IMR-90 (cell line): ENCODE results near the gene RTN4IP1. TPM values are rescaled to one million over a fixed set of nuclear protein-coding genes. Genes with fewer than 3 reads are reported as not detected.

Experiments used
- ATAC-seq: fragments of 200-7000 bp; cut with Tn5 transposase; 2 replicates; pipeline ENCODE4 v1.9.1; 2020; ENCODE audit warnings: low read depth, mild to moderate bottlenecking, moderate library complexity
- BruUV-seq: library from RNA; stranded (reverse); fragments of 400-500 nt; replicated peaks from 2 replicates; lab custom pipeline; 2021; lab: Mats Ljungman, UMichigan
- CTCF ChIA-PET: fragments of 300-600 bp; formaldehyde crosslinking; extraction: SDS; loops from one replicate; lab custom pipeline; 2021; ENCODE audit warnings: antibody characterized with exemption; lab: Yijun Ruan, JAX
- POLR2A ChIA-PET: fragments of 300-600 bp; sonication (Branson Sonifier 250); formaldehyde crosslinking; loops from one replicate; lab custom pipeline; 2022; ENCODE audit warnings: antibody characterized with exemption; ENCODE audit not compliant: unreplicated experiment; lab: Charles Lee
- DNase-seq: peaks from one replicate; pipeline ENCODE4 v3.0.0; 2013
- H2AFZ ChIP-seq: replicated peaks from 2 replicates; pipeline ENCODE3; 2013; ENCODE audit warnings: low read length, mild to moderate bottlenecking; ENCODE audit not compliant: poor library complexity
- H2AK5ac ChIP-seq: 2 replicates; pipeline ENCODE4 v1.6.1; 2013; ENCODE audit warnings: low read depth, low read length, inconsistent platforms
- H2AK9ac ChIP-seq: replicated peaks from 2 replicates; pipeline ENCODE3; 2013; ENCODE audit warnings: mild to moderate bottlenecking, low read depth, low read length, moderate library complexity; ENCODE audit not compliant: poor library complexity
- H2BK120ac ChIP-seq: 2 replicates; pipeline ENCODE4 v1.6.1; 2013; ENCODE audit warnings: low read depth, low read length, inconsistent platforms
- H2BK15ac ChIP-seq: 3 replicates; pipeline ENCODE4 v1.6.1; 2013; ENCODE audit warnings: low read depth, low read length, inconsistent platforms
- H2BK20ac ChIP-seq: 2 replicates; pipeline ENCODE4 v1.6.1; 2013; ENCODE audit warnings: low read depth, mild to moderate bottlenecking, inconsistent platforms, low read length, moderate library complexity
- H2BK5ac ChIP-seq: 2 replicates; pipeline ENCODE4 v1.6.1; 2013; ENCODE audit warnings: mild to moderate bottlenecking, low read depth, low read length, inconsistent platforms; ENCODE audit not compliant: poor library complexity, severe bottlenecking
- H3K14ac ChIP-seq: replicated peaks from 2 replicates; pipeline ENCODE4 v1.6.1; 2013; ENCODE audit warnings: low read depth, low read length, inconsistent platforms
- H3K18ac ChIP-seq: 2 replicates; pipeline ENCODE4 v1.6.1; 2013; ENCODE audit warnings: low read depth, low read length, control low read depth
- H3K23ac ChIP-seq: 2 replicates; pipeline ENCODE4 v1.6.1; 2013; ENCODE audit warnings: low read depth, low read length, inconsistent platforms
- H3K27ac ChIP-seq: 2 replicates; pipeline ENCODE4 v1.5.1; 2013; ENCODE audit warnings: mild to moderate bottlenecking, control low read depth, low read length; ENCODE audit not compliant: insufficient read depth
- H3K27me3 ChIP-seq: 2 replicates; pipeline ENCODE4 v1.6.1; 2013; ENCODE audit warnings: low read length; ENCODE audit not compliant: control insufficient read depth, insufficient read depth
- H3K36me3 ChIP-seq: 2 replicates; pipeline ENCODE4 v1.6.1; 2013; ENCODE audit warnings: low read length, mixed read lengths; ENCODE audit not compliant: control insufficient read depth, insufficient read depth
- H3K4ac ChIP-seq: 2 replicates; pipeline ENCODE4 v1.6.1; 2013; ENCODE audit warnings: low read depth, low read length, inconsistent platforms
- H3K4me1 ChIP-seq: 2 replicates; pipeline ENCODE4 v1.6.1; 2013; ENCODE audit warnings: low read length, mixed read lengths; ENCODE audit not compliant: control insufficient read depth, insufficient read depth
- H3K4me2 ChIP-seq: 2 replicates; pipeline ENCODE4 v1.6.1; 2013; ENCODE audit warnings: low read depth, mild to moderate bottlenecking, control low read depth, low read length, moderate library complexity
- H3K4me3 ChIP-seq: 2 replicates; pipeline ENCODE4 v1.5.1; 2013; ENCODE audit warnings: low read depth, mild to moderate bottlenecking, control low read depth, low read length, moderate library complexity; ENCODE audit not compliant: insufficient read depth
- H3K56ac ChIP-seq: 2 replicates; pipeline ENCODE4 v1.6.1; 2013; ENCODE audit warnings: low read length, inconsistent platforms; ENCODE audit not compliant: insufficient read depth; ENCODE audit errors: extremely low read depth
- H3K79me1 ChIP-seq, 2 experiments: 2 replicates each; pipeline ENCODE4 v1.6.1; 2013; ENCODE audit warnings: low read length in 2 of 2, inconsistent platforms in 1 of 2, low read depth in 1 of 2
- H3K9ac ChIP-seq: 2 replicates; pipeline ENCODE4 v1.6.1; 2013; ENCODE audit warnings: low read depth, low read length, control low read depth
- H3K9me1 ChIP-seq: 2 replicates; pipeline ENCODE4 v1.6.1; 2013; ENCODE audit warnings: low read length, inconsistent platforms; ENCODE audit not compliant: insufficient read depth
- H3K9me3 ChIP-seq: 2 replicates; pipeline ENCODE4 v1.6.1; 2013; ENCODE audit warnings: low read length; ENCODE audit not compliant: control insufficient read depth, insufficient read depth
- H4K20me1 ChIP-seq: 2 replicates; pipeline ENCODE4 v1.6.1; 2013; ENCODE audit warnings: low read length, inconsistent platforms; ENCODE audit not compliant: insufficient read depth
- H4K5ac ChIP-seq: 2 replicates; pipeline ENCODE4 v1.6.1; 2013; ENCODE audit warnings: mild to moderate bottlenecking, low read depth, low read length, control low read depth
- H4K8ac ChIP-seq, 2 experiments: 2 replicates each; pipeline ENCODE4 v1.6.1; 2013; ENCODE audit warnings: low read depth in 2 of 2, low read length in 2 of 2, control low read depth in 1 of 2, inconsistent platforms in 1 of 2
- H4K91ac ChIP-seq: 2 replicates; pipeline ENCODE4 v1.6.1; 2013; ENCODE audit warnings: low read depth, low read length, inconsistent platforms; ENCODE audit not compliant: insufficient read depth
- BHLHE40 ChIP-seq: fragments of 150-350 bp; IDR thresholded peaks from 2 replicates; pipeline ENCODE4 v1.6.1; 2016; ENCODE audit warnings: mild to moderate bottlenecking, low read depth, low read length
- FOS ChIP-seq: fragments of 150-350 bp; IDR thresholded peaks from 2 replicates; pipeline ENCODE4 v1.6.1; 2016; ENCODE audit warnings: low read depth, low read length
- MXI1 ChIP-seq: IDR thresholded peaks from 2 replicates; pipeline ENCODE4 v1.6.1; 2012; ENCODE audit warnings: low read depth, mild to moderate bottlenecking, low read length, moderate library complexity, borderline replicate concordance
- NFE2L2 ChIP-seq: fragments of 150-350 bp; IDR thresholded peaks from 2 replicates; pipeline ENCODE4 v1.6.1; 2016; ENCODE audit warnings: low read depth, mild to moderate bottlenecking, low read length
- POLR2A ChIP-seq: IDR thresholded peaks from 2 replicates; pipeline ENCODE4 v1.6.1; 2012; ENCODE audit warnings: mild to moderate bottlenecking, low read depth, low read length
- RAD21 ChIP-seq: IDR thresholded peaks from 2 replicates; pipeline ENCODE4 v1.6.1; 2012; ENCODE audit warnings: low read length, improper control_type of control experiment
- SMC3 ChIP-seq: fragments of 150-350 bp; IDR thresholded peaks from 2 replicates; pipeline ENCODE4 v1.6.1; 2016; ENCODE audit warnings: low read depth, mild to moderate bottlenecking, antibody characterized with exemption, low read length, moderate library complexity
- WGBS, 2 experiments: methylation state at CpG; one replicate each; pipeline versions ENCODE4 v1.1.5 to v1.1.7; 2013; ENCODE audit warnings: missing lambda C conversion rate in 2 of 2; ENCODE audit not compliant: insufficient read length in 1 of 2; ENCODE audit errors: extremely low coverage in 2 of 2; 5-methylcytosine and 5-hydroxymethylcytosine counted together
- dilution Hi-C: fragments of 300-500 bp; cut with HindIII; formaldehyde crosslinking; loops from one replicate; pipeline ENCODE4 v1.14.3; 2018; ENCODE audit warnings: low sequenced_read_pairs; ENCODE audit not compliant: unreplicated experiment
- in situ Hi-C: fragments of 300-500 bp; cut with MboI; formaldehyde crosslinking; loops from 3 replicates; pipeline ENCODE4 v1.14.3; 2019; ENCODE audit warnings: low sequenced_read_pairs, inconsistent platforms, mixed read lengths
- intact Hi-C: fragments of 100-400 bp; cut with micrococcal nuclease; formaldehyde crosslinking; loops from 2 replicates; pipeline ENCODE4 v1.10.0; 2022
- polyA plus RNA-seq, 3 experiments: library from polyadenylated mRNA; depleted of rRNA; stranded (reverse); fragments of >200 nt; gene quantifications; 2 replicates each; pipeline ENCODE4 v1.2.3, GENCODE V29; 2012; ENCODE audit warnings: low replicate concordance in 1 of 3
- total RNA-seq: library from RNA; depleted of rRNA; stranded (reverse); fragments of >200 nt; gene quantifications from 2 replicates; pipeline ENCODE4 v1.2.3, GENCODE V29; 2012
- TF ChIP-seq, protein P1 (sequence below): fragments of 150-350 bp; IDR thresholded peaks from 2 replicates; pipeline ENCODE4 v1.6.1; 2017; ENCODE audit warnings: mild to moderate bottlenecking, antibody characterized with exemption, low read length, low read depth
- TF ChIP-seq, protein P2 (sequence below): fragments of 150-350 bp; IDR thresholded peaks from 2 replicates; pipeline ENCODE4 v1.6.1; 2016; ENCODE audit warnings: low read depth, mild to moderate bottlenecking, low read length, moderate library complexity, borderline replicate concordance

Gene RTN4IP1
- total and polyA plus RNA-seq, 2 of the 4 experiments (the other 2 are of a cell fraction), result 5.7 to 9.9 TPM

DNA sequence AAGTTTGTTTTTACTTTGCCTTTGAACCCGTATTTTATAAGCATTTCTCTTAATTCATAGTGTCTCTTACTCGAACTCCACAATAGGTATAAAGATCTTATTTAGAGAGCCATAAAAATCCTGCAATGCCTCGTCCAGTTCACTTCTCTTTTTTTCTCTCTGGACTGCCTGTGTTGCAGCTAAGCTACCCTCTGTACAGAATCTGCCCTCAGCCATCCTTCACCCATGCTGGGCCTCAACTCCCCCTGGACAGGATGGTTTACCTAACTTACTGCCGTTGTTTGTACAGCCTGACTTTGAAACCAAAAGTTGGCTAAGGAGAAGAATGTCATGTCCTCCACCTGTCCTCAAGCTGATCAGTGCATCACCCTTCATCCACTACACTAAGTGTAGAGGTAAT, 10.5 kb upstream of the RTN4IP1 start:
- Histone ChIP-seq H2BK15ac (no peak overlapping the region), H3K9me1 (peaks cover 3% of the 10 kb centered on the region; the same call in 1 of the 2 replicates), H4K5ac (no peak overlapping the region), H3K14ac (no peak overlapping the region), H2AK5ac (no peak overlapping the region), H2BK5ac (no peak overlapping the region), H3K4me1 (peaks cover 3% of the 10 kb centered on the region; the same call in 1 of the 2 replicates), H3K18ac (no peak overlapping the region), H4K20me1 (peaks cover 4% of the 10 kb centered on the region), H2BK20ac (no peak overlapping the region), H3K4ac (no peak overlapping the region), H2AK9ac (no peak overlapping the region), H3K9me3 (no peaks in the 10 kb centered on the region), H3K23ac (no peak overlapping the region), H3K27me3 (no peaks in the 10 kb centered on the region), H2AFZ (no peak overlapping the region), H3K27ac (no peak overlapping the region), H2BK120ac (no peak overlapping the region), H3K36me3 (peaks cover 5% of the 10 kb centered on the region; the same call in 1 of the 2 replicates), H3K56ac (no peak overlapping the region), H4K8ac (no peak overlapping the region), H3K9ac (no peak overlapping the region), H3K79me1 (peaks cover 8 to 16% of the 10 kb centered on the region in 2 experiments; a peak in 3 of 4 replicates), H3K4me3 (no peak overlapping the region), H3K4me2 (no peak overlapping the region), H4K91ac (no peak overlapping the region)
- ChIA-PET CTCF (no interaction called here), POLR2A (no interaction called here)
- TF ChIP-seq POLR2A, result no peak
- TF ChIP-seq SMC3, result no peak
- TF ChIP-seq, protein P1, sequence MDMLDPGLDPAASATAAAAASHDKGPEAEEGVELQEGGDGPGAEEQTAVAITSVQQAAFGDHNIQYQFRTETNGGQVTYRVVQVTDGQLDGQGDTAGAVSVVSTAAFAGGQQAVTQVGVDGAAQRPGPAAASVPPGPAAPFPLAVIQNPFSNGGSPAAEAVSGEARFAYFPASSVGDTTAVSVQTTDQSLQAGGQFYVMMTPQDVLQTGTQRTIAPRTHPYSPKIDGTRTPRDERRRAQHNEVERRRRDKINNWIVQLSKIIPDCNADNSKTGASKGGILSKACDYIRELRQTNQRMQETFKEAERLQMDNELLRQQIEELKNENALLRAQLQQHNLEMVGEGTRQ, result no peak
- TF ChIP-seq NFE2L2, result no peak
- TF ChIP-seq RAD21, result no peak
- no peak for TF ChIP-seq MXI1
- TF ChIP-seq, protein P2, sequence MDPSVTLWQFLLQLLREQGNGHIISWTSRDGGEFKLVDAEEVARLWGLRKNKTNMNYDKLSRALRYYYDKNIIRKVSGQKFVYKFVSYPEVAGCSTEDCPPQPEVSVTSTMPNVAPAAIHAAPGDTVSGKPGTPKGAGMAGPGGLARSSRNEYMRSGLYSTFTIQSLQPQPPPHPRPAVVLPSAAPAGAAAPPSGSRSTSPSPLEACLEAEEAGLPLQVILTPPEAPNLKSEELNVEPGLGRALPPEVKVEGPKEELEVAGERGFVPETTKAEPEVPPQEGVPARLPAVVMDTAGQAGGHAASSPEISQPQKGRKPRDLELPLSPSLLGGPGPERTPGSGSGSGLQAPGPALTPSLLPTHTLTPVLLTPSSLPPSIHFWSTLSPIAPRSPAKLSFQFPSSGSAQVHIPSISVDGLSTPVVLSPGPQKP, result no peak
- no peak for TF ChIP-seq FOS
- no peak for TF ChIP-seq BHLHE40
- ATAC-seq (no peak), DNase-seq (no peak)
- no CpG with 5 or more reads among the region's 4 CpGs for WGBS, 2 experiments
- dilution Hi-C loops, result no loop called here
- in situ Hi-C loops, result no loop called here
- BruUV-seq, result no TSS peak
- intact Hi-C loops, result no loop called here
